SJCRH30 (cell line): ENCODE data around the gene DNTTIP2. TPM values are rescaled to one million over a fixed set of nuclear protein-coding genes. Genes with fewer than 3 reads are reported as not detected.
"Not testable (repeated sequence)": the region's sequence is repeated elsewhere in the genome, so short reads cannot be mapped to it uniquely, and the experiment has no call there.

ENCODE experiments used
- DNase-seq, 2 experiments: peaks; one replicate each; pipeline ENCODE4 v3.0.0-alpha.2; 2015 to 2020
- H3K27ac ChIP-seq: fragments of 250-450 bp; sonication (Bioruptor Pico); 2 replicates; pipeline ENCODE4 v1.5.1; 2020; ENCODE audit warnings: mild to moderate bottlenecking, moderate library complexity
- H3K27me3 ChIP-seq: fragments of 250-450 bp; sonication (Bioruptor Pico); 2 replicates; pipeline ENCODE4 v1.5.1; 2020; ENCODE audit warnings: mild to moderate bottlenecking, moderate library complexity
- H3K36me3 ChIP-seq: fragments of 250-450 bp; sonication (Bioruptor Pico); 2 replicates; pipeline ENCODE4 v1.5.1; 2020; ENCODE audit warnings: mild to moderate bottlenecking, moderate library complexity
- H3K4me1 ChIP-seq: fragments of 250-450 bp; sonication (Bioruptor Pico); 2 replicates; pipeline ENCODE4 v1.5.1; 2020; ENCODE audit warnings: mild to moderate bottlenecking, moderate library complexity
- H3K4me3 ChIP-seq: fragments of 250-450 bp; sonication (Bioruptor Pico); 2 replicates; pipeline ENCODE4 v1.5.1; 2020; ENCODE audit warnings: mild to moderate bottlenecking, moderate library complexity
- H3K9me3 ChIP-seq: fragments of 250-450 bp; sonication (Bioruptor Pico); replicated peaks from 2 replicates; pipeline ENCODE4 v1.5.1; 2020; ENCODE audit warnings: mild to moderate bottlenecking, moderate library complexity
- total RNA-seq: library from RNA; depleted of rRNA; stranded (reverse); fragments of >200 nt; shearing (Covaris generic); gene quantifications from 2 replicates; pipeline ENCODE4 v1.2.3, GENCODE V29; 2014; rRNA removed

Gene DNTTIP2, protein sequence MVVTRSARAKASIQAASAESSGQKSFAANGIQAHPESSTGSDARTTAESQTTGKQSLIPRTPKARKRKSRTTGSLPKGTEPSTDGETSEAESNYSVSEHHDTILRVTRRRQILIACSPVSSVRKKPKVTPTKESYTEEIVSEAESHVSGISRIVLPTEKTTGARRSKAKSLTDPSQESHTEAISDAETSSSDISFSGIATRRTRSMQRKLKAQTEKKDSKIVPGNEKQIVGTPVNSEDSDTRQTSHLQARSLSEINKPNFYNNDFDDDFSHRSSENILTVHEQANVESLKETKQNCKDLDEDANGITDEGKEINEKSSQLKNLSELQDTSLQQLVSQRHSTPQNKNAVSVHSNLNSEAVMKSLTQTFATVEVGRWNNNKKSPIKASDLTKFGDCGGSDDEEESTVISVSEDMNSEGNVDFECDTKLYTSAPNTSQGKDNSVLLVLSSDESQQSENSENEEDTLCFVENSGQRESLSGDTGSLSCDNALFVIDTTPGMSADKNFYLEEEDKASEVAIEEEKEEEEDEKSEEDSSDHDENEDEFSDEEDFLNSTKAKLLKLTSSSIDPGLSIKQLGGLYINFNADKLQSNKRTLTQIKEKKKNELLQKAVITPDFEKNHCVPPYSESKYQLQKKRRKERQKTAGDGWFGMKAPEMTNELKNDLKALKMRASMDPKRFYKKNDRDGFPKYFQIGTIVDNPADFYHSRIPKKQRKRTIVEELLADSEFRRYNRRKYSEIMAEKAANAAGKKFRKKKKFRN
- 64.7 and 79.8 TPM in 2 replicates for total RNA-seq

- no peaks in the 10 kb centered on the region for H3K9me3 ChIP-seq
Observed at GRCh38 chr1:93878889-93879586, at the start of gene DNTTIP2. Gene DNTTIP2, minus strand, starts transcription at chr1:93879206. Its CDS starts 58 bp downstream, at chr1:93879148.

DNA sequence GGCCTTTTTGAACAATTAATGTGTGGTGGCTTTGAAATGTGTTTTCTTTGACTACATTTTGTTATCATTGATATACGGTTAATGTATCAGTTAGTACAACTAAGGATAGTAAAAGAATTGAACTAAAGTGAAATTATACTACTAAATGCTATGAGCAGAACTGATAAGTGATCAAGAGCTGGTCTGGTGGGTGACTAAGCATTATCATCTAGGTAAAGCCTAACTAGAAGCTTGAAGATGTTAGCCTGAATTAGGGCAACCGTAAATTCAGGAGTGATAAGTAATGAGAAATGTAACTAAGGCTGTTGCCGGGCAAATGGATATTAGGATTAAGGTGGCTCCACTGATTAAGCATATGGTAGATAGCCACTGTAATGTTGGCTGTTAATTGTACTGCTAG is 46.2 kb upstream of the DNTTIP2 start:
- Histone ChIP-seq H3K9me3 (peaks cover 3% of the 10 kb centered on the region; the same call in 1 of the 2 replicates), H3K27me3 (no peaks in the 10 kb centered on the region), H3K4me3 (no peak overlapping the region), H3K36me3 (no peaks in the 10 kb centered on the region), H3K4me1 (no peaks in the 10 kb centered on the region), H3K27ac (no peak overlapping the region)
- DNase-seq: no peak

More at GRCh38 chr1:93878889-93879586, at the start of gene DNTTIP2:
- Histone ChIP-seq H3K27ac (peak within 1 kb of the TSS; percentile 83), H3K4me1 (no peaks in the 10 kb centered on the region), H3K36me3 (peaks cover 31% of the 10 kb centered on the region), H3K27me3 (no peaks in the 10 kb centered on the region), H3K4me3 (peak within 1 kb of the TSS; percentile 81)
- peak; percentile 92 to 94 for DNase-seq

DNA sequence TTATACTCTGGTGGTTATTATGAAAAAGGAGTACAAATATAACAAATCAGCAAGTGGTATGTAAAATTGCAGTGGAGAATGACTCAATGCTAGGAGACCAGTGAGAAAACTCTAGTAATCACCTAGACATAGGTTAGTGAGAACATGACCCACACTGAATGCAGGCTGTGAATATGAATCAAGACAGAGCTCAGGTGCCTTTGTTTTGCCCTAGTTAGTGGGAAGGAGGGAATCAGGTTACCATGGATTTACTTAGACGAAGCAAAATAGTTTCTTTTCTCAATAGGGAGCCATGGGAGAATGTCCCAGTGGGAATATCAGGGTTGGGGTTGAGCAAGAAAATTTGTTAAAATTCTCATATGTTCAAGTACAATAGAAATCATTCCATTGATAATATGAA is 40.8 kb upstream of the DNTTIP2 start:
- Histone ChIP-seq H3K27ac (no peak overlapping the region), H3K4me3 (no peak overlapping the region), H3K27me3 (no peaks in the 10 kb centered on the region), H3K4me1 (no peaks in the 10 kb centered on the region), H3K9me3 (no peaks in the 10 kb centered on the region), H3K36me3 (no peaks in the 10 kb centered on the region)
- no peak for DNase-seq

- no peaks in the 10 kb centered on the region for H3K4me1 ChIP-seq
- H3K27ac ChIP-seq: no peak overlapping the region
- H3K4me3 ChIP-seq: no peak overlapping the region
- H3K36me3 ChIP-seq: no peaks in the 10 kb centered on the region
- H3K27me3 ChIP-seq: no peaks in the 10 kb centered on the region
- DNase-seq: no peak
- no peaks in the 10 kb centered on the region; the same call in 1 of the 2 replicates for H3K9me3 ChIP-seq
Observed at GRCh38 chr1:93917302-93917701, 38.3 kb upstream of the DNTTIP2 start.

- DNase-seq, H3K4me1 ChIP-seq, H3K36me3 ChIP-seq, H3K9me3 ChIP-seq, H3K27me3 ChIP-seq, H3K4me3 ChIP-seq, H3K27ac ChIP-seq: not testable (repeated sequence)
Observed at GRCh38 chr1:93910880-93911279, 31.9 kb upstream of the DNTTIP2 start.

DNA sequence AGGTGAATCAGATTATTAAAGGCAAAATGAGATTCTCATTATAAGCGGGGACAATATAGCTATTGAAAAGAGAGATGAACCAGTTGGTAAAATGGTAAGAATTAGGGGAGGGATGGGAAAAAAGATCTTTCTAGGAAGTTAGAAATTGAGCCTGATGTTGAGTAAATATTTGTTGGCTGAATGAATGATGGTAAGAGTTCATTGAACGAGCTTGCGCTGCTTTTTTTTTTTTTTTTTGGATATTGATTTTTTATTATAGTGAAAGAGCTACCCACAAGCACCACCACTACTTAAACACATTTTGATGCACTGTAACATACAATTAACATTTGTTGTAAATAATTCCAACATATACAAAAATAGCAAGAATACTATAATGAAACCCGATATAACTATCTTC is 31.3 kb upstream of the DNTTIP2 start:
- Histone ChIP-seq H3K9me3 (no peaks in the 10 kb centered on the region; the same call in 1 of the 2 replicates), H3K4me1 (peaks cover 9% of the 10 kb centered on the region), H3K27me3 (no peaks in the 10 kb centered on the region), H3K36me3 (no peaks in the 10 kb centered on the region), H3K4me3 (peak overlapping the region; percentile 72), H3K27ac (no peak overlapping the region)
- no peak for DNase-seq

DNA sequence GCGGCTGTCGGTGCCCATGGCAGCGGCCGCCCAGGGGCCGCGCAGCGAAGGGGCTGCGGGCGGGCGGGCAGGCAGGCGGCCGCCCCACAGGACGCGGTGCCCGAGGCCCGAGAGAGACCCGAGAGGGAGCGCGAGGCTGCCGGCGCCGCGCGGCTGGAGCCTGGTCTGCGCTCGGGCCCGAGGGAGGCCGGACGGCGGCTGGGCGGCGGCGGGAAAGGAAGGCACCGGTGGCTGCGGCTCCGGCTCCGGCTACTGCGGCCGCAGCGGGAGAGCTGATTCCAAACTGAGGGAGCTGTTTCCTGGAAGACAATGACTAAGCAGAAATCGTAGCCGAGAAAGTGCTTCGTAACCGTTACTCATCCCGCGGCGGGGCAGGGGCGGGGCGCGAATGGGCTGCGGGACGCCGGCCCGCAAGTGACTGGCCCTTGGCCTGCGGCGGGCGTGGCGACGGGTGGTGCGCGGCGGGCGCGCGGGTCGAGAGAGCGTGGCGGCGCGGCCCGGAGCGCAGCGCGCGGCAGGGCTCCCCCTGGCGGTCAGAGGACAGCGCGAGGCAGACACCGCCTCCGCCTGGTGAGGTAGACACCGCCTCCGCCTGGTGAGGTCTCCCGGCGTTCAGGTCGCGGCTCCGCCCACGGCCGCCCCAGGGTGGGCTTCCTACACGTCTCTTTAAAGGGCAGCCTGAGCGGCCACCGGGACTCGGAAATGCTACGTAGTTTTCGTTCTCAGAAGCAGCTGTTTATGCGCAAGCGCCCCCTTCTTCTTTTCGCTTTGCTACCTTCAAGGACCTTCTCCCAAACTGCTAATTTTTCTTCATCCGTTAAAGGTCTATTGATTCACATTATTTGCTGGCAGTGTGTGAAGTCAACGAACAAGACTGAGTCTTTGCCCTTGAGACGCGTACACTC is 30.4 kb upstream of the DNTTIP2 start, which contains the start of gene GCLM:
Gene GCLM (minus strand): TSS at position 285 of the 905 bp plus-strand sequence. CDS start 267 bp downstream, at position 18.
- H3K27ac ChIP-seq: no peak within 1 kb of the TSS
- peak within 1 kb of the TSS; percentile 72 for H3K4me3 ChIP-seq
- peak; percentile 91 to 94 for DNase-seq
- no peaks in the 10 kb centered on the region for H3K27me3 ChIP-seq
- peaks cover 9% of the 10 kb centered on the region for H3K4me1 ChIP-seq
- H3K9me3 ChIP-seq: no peaks in the 10 kb centered on the region; the same call in 1 of the 2 replicates
- no peaks in the 10 kb centered on the region for H3K36me3 ChIP-seq

DNA sequence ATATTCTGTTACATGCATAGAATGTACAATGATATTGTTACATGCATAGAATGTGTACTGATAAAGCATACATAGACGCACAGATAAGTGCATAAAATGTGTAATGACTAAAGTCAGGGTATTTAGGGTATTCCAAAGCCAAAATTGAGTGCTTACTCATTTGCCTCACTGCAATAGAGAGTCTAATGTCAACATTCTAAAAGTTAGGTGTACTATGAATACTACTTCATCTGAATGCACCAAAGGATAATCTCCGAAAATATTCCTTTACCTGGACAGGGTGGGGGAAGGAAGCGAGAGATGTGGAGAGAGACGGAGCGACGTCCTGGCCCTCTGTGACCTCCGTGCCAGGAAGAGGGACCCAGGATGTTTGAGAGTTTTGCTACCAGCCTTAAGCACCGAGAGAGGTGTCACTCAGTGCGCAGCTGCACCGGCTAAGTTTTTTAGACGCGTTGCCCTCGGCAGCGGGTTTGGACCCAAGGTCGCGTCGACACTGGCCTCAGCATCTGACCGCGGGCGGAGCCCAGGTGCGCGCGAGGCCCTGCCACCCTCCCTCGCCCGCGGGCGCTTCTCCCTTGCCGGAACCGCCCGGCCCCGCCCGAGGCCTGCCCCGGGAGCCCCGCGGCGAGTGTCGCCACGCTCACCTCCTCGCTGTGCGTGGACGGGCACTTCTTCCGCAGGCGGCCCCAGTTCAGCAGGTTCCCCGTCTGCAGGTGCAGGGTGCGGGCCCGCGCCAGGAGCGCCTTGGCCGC is 29.6 kb upstream of the DNTTIP2 start:
- Histone ChIP-seq H3K9me3 (no peaks in the 10 kb centered on the region), H3K4me3 (peak overlapping the region; percentile 72), H3K27me3 (no peaks in the 10 kb centered on the region), H3K36me3 (no peaks in the 10 kb centered on the region), H3K4me1 (peaks cover 9% of the 10 kb centered on the region), H3K27ac (no peak overlapping the region)
- peak; percentile 25 to 35 for DNase-seq

DNA sequence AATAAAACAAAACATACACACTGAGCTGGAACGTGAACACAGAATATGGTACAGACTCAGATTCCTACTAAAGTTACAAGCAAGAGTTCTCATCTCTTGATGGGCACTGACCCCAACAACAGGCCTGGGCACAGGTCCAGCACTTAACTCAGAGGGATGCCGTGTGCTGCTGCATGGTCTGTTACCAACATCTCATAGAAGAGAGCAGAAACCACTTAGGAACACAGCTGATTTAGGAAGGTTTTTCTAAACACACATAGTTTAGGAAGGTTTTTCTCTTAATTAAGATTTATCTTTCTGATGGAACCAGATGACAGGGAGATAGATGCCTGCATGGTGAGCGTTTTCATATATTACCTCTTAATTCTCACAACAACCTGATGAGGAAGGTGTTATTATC is 28.7 kb upstream of the DNTTIP2 start:
- DNase-seq: peak; percentile 46 to 60
- Histone ChIP-seq H3K4me3 (no peak overlapping the region; the same call in 1 of the 2 replicates), H3K27ac (no peak overlapping the region), H3K36me3 (no peaks in the 10 kb centered on the region), H3K9me3 (no peaks in the 10 kb centered on the region), H3K27me3 (no peaks in the 10 kb centered on the region), H3K4me1 (peaks cover 9% of the 10 kb centered on the region)

DNA sequence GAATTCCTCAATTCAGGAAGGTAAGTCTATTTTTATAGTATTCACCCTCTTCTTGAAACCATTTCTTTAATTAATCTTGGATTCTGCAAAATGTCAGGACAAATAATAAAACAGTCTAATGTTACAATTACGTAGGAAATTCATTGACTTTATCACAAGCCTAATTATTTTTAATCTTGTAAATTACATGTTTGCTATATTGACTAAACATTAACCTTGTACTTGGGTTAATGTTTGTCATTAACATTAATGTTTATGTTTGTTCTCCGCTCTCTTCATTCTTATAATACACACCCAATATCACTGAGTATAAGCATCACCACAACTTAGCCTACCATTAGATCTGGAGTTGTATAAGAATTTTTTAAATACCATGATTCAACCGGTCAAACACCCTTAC is 27.5 kb upstream of the DNTTIP2 start:
- Histone ChIP-seq H3K9me3 (no peaks in the 10 kb centered on the region), H3K27ac (no peak overlapping the region), H3K4me1 (peaks cover 9% of the 10 kb centered on the region), H3K27me3 (no peaks in the 10 kb centered on the region), H3K36me3 (no peaks in the 10 kb centered on the region), H3K4me3 (no peak overlapping the region)
- no peak for DNase-seq

- Histone ChIP-seq H3K27ac (no peak overlapping the region), H3K4me3 (no peak overlapping the region)
- no peak for DNase-seq
Observed at GRCh38 chr1:93905734-93906133, 26.7 kb upstream of the DNTTIP2 start.

GRCh38 chr1:93905051-93905450 is 26.0 kb upstream of the DNTTIP2 start:
- no peaks in the 10 kb centered on the region for H3K36me3 ChIP-seq
- H3K4me1 ChIP-seq: peaks cover 7% of the 10 kb centered on the region
- H3K4me3 ChIP-seq: no peak overlapping the region
- H3K27me3 ChIP-seq: no peaks in the 10 kb centered on the region
- DNase-seq: no peak
- no peaks in the 10 kb centered on the region for H3K9me3 ChIP-seq
- no peak overlapping the region for H3K27ac ChIP-seq

More at GRCh38 chr1:93905734-93906133, 26.7 kb upstream of the DNTTIP2 start:
- Histone ChIP-seq H3K27me3 (no peaks in the 10 kb centered on the region), H3K4me1 (peaks cover 9% of the 10 kb centered on the region), H3K9me3 (no peaks in the 10 kb centered on the region), H3K36me3 (no peaks in the 10 kb centered on the region)

- no peak overlapping the region for H3K27ac ChIP-seq
- no peak overlapping the region for H3K4me3 ChIP-seq
- H3K36me3 ChIP-seq: no peaks in the 10 kb centered on the region
- H3K4me1 ChIP-seq: peaks cover 6% of the 10 kb centered on the region
- H3K9me3 ChIP-seq: no peaks in the 10 kb centered on the region
- no peaks in the 10 kb centered on the region for H3K27me3 ChIP-seq
- no peak for DNase-seq
Observed at GRCh38 chr1:93904228-93904627, 25.2 kb upstream of the DNTTIP2 start.
